Activated CD8-positive, alpha-beta T cell treated with anti-CD3 and anti-CD28 coated beads for 36 hours (primary cell): ENCODE results near the gene FBXL20. TPM values are rescaled to one million over a fixed set of nuclear protein-coding genes. Genes with fewer than 3 reads are reported as not detected.
A peak's percentile ranks its signal among the peaks of the same experiment; 100 is the strongest.

ENCODE experiments used
- ATAC-seq: fragments of 200-7000 bp; cut with Tn5 transposase; one replicate; pipeline ENCODE4 v1.10.0; 2021; ENCODE audit warnings: mild to moderate bottlenecking, moderate library complexity
- CTCF ChIA-PET: fragments of 350-600 bp; sonication (Branson Sonifier 250); formaldehyde crosslinking; loops from one replicate; lab custom pipeline; 2021; ENCODE audit warnings: antibody characterized with exemption; lab: Charles Lee
- POLR2A ChIA-PET: fragments of 350-600 bp; sonication (Branson Sonifier 250); formaldehyde crosslinking; loops from one replicate; lab custom pipeline; 2021; ENCODE audit warnings: antibody characterized with exemption; lab: Charles Lee
- DNase-seq: peaks from one replicate; pipeline ENCODE4 v3.0.0-alpha.2; 2020
- H3K27ac Mint-ChIP-seq: one replicate; pipeline ENCODE4 v1.8.0; 2021; ENCODE audit warnings: mild to moderate bottlenecking, mixed read lengths
- H3K27me3 Mint-ChIP-seq: one replicate; pipeline ENCODE4 v1.8.0; 2021; ENCODE audit warnings: mixed read lengths
- H3K36me3 Mint-ChIP-seq: one replicate; pipeline ENCODE4 v1.8.0; 2021; ENCODE audit warnings: low read depth, mixed read lengths
- H3K4me1 Mint-ChIP-seq: one replicate; pipeline ENCODE4 v1.8.0; 2021; ENCODE audit warnings: low read depth, mixed read lengths
- H3K4me3 Mint-ChIP-seq: one replicate; pipeline ENCODE4 v1.8.0; 2021; ENCODE audit warnings: mild to moderate bottlenecking, moderate library complexity, mixed read lengths
- H3K9me3 Mint-ChIP-seq: one replicate; pipeline ENCODE4 v1.8.0; 2021; ENCODE audit warnings: mixed read lengths
- intact Hi-C: fragments of 100-400 bp; cut with micrococcal nuclease; formaldehyde crosslinking; loops from one replicate; pipeline ENCODE4 v1.10.0; 2022
- total RNA-seq, 2 experiments: library from RNA; stranded (reverse); gene quantifications; one replicate each; pipeline ENCODE4 v1.2.3, GENCODE V29; 2021
- TF ChIP-seq, protein P1 (sequence below): fragments of 200-600 bp; IDR thresholded peaks from one replicate; pipeline ENCODE4 v1.8.0; 2022; ENCODE audit warnings: antibody characterized with exemption, mild to moderate bottlenecking

FBXL20 gene
- total RNA-seq, 2 experiments from 2014 or later, result 17.7 to 19.1 TPM

DNA sequence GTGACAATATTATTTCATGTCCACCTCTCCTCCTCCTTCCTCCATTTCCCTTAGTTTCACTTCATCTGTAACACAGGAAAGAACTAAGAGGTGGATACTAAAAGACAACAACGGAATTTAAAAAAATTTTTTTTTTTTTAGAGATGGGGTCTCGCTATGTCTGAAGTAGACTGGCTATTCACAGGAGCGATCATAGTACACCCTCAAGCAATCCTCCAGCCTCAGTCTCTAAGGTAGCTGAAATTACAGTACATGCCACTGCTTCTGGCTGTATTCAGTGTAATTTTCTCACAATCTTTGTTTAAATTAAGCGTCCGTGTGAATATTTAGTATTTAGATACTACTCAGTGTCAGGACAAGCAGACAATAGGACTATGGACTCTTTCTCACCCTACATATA is 35.6 kb downstream of the FBXL20 start:
- Mint-ChIP-seq H3K27ac (no peak overlapping the region), H3K4me1 (peaks cover 9% of the 10 kb centered on the region), H3K27me3 (no peaks in the 10 kb centered on the region), H3K9me3 (no peaks in the 10 kb centered on the region), H3K36me3 (no peaks in the 10 kb centered on the region), H3K4me3 (no peak overlapping the region)
- TF ChIP-seq, protein P1, sequence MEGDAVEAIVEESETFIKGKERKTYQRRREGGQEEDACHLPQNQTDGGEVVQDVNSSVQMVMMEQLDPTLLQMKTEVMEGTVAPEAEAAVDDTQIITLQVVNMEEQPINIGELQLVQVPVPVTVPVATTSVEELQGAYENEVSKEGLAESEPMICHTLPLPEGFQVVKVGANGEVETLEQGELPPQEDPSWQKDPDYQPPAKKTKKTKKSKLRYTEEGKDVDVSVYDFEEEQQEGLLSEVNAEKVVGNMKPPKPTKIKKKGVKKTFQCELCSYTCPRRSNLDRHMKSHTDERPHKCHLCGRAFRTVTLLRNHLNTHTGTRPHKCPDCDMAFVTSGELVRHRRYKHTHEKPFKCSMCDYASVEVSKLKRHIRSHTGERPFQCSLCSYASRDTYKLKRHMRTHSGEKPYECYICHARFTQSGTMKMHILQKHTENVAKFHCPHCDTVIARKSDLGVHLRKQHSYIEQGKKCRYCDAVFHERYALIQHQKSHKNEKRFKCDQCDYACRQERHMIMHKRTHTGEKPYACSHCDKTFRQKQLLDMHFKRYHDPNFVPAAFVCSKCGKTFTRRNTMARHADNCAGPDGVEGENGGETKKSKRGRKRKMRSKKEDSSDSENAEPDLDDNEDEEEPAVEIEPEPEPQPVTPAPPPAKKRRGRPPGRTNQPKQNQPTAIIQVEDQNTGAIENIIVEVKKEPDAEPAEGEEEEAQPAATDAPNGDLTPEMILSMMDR, result no peak
- ChIA-PET POLR2A (interaction anchor here (1.3 kb wide), 1 partner anchor 35 kb away, joined by 3 read pairs; the partner anchor contains the start of gene FBXL20), CTCF (no interaction called here)
- intact Hi-C loops, result no loop called here
- no peak for ATAC-seq
- DNase-seq, result no peak

DNA sequence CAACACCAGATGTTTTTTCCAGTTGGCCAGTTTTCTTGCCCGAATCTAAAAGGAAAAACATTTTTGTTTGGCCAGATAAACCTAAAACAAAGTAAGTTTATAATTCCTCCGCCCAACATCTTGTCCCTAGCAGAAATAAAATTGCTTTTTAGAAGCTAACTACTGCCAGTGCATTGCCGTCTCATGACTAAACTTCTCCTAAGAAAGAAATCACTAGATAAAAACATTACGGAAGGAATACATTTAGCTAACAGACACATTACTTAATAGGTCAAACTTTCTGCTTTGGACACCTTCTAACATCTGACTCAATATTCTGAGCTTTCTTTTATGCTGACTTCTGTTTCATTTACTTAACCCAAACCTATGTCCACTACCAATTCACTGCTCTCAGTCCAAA is 36.2 kb downstream of the FBXL20 start:
- Mint-ChIP-seq H3K4me3 (no peak overlapping the region), H3K36me3 (no peaks in the 10 kb centered on the region), H3K9me3 (no peaks in the 10 kb centered on the region), H3K4me1 (peaks cover 15% of the 10 kb centered on the region), H3K27me3 (no peaks in the 10 kb centered on the region), H3K27ac (no peak overlapping the region)
- CTCF ChIA-PET, result no interaction called here
- intact Hi-C loops, result no loop called here
- POLR2A ChIA-PET, result interaction anchor here (1.3 kb wide), 1 partner anchor 36 kb away, joined by 3 read pairs; the partner anchor contains the start of gene FBXL20
- TF ChIP-seq, protein P1, result no peak
- DNase-seq, result no peak
- ATAC-seq, result no peak

DNA sequence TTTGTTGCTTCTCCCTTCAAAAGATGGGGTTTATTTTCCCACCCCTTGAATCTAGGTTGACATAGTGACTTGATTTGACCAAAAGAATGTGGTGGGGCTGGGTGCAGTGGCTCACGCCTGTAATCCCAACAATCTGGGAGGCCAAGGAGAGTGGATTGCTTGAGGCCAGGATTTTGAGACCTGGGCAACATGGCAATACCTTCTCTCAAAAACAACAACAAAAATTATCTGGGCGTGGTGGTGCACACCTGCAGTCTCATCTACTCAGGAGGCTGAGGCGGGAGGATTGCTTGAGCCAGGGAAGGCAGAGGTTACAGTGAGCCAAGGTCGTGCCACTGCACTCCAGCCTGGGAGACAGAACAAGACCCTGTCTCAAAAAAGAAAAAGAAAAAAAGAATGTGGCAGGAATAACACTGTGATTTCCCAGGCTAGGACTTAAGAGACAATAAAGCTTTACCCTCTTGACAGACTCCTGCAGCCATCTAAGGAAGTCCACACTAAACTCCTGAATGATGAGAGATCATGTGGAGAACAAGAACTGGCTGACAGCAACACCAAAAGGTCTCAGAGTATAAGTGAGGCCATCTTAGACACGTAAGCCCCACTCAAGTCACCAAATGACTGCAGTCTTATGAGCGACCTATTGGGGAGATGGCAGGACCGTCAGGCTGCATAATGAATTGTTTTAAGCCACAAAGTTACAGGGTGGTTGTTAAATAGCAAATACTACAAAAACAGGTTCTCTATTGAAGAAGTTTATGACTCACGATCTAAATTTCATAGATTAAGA is 37.0 kb downstream of the FBXL20 start:
- TF ChIP-seq, protein P1, result no peak
- intact Hi-C loops, result no loop called here
- Mint-ChIP-seq H3K9me3 (no peaks in the 10 kb centered on the region), H3K27ac (no peak overlapping the region), H3K4me1 (peaks cover 19% of the 10 kb centered on the region), H3K36me3 (no peaks in the 10 kb centered on the region), H3K4me3 (no peak overlapping the region), H3K27me3 (no peaks in the 10 kb centered on the region)
- POLR2A ChIA-PET, result interaction anchor here (1.3 kb wide), 1 partner anchor 37 kb away, joined by 3 read pairs; the partner anchor contains the start of gene FBXL20
- ATAC-seq (no peak), DNase-seq (no peak)
- CTCF ChIA-PET, result interaction anchor here (1.3 kb wide), 1 partner anchor 19 kb away, joined by 3 read pairs; no protein-coding TSS in a partner anchor

DNA sequence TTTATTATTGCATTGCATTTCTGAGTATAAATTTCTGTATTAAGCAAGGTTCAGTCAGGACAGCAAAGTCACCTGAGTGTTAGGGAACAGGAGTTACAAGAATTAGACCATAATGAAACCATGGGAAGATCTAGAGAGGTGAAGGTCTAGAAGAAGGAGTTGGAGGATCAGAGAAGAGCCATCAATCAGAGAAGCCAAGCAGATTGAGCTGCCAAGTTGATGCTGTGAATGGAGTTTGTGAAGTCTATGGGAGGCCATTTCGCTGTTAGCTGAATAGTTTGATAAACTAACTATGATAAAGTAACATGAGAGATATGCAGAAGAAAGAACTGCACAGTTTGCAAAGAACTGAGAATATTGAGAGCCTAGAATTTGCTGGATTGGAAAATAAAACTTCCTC is 40.4 kb downstream of the FBXL20 start:
- Mint-ChIP-seq H3K4me3 (no peak overlapping the region), H3K27me3 (no peaks in the 10 kb centered on the region), H3K27ac (peak overlapping the region; percentile 12), H3K9me3 (no peaks in the 10 kb centered on the region), H3K4me1 (peaks cover 15% of the 10 kb centered on the region), H3K36me3 (no peaks in the 10 kb centered on the region)
- ChIA-PET CTCF (no interaction called here), POLR2A (no interaction called here)
- no peak for ATAC-seq
- intact Hi-C loops, result no loop called here
- DNase-seq, result no peak
- TF ChIP-seq, protein P1, result no peak

DNA sequence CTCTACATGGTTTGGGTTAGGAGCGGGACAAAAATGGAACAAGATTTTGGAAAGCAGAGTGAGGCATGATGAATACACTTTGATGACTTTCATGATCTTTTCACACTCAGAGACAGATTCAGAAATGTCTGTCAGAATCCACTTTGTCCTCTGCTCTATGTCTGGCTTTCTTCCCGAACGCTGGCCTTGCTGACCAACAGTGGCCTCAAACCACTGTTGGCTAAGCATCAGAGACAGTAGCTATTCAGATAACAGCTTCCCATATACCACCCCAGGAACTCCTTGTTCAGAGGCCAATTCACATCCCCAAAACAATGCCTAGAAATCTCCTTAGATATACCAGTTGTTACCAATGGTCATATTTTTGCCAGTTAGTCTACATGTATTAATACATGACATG is 40.9 kb downstream of the FBXL20 start:
- H3K4me1 Mint-ChIP-seq, result peaks cover 14% of the 10 kb centered on the region
- H3K4me3 Mint-ChIP-seq, result no peak overlapping the region
- no peaks in the 10 kb centered on the region for H3K9me3 Mint-ChIP-seq
- ChIA-PET CTCF (no interaction called here), POLR2A (no interaction called here)
- H3K27me3 Mint-ChIP-seq, result no peaks in the 10 kb centered on the region
- intact Hi-C loops, result no loop called here
- TF ChIP-seq, protein P1, result no peak
- DNase-seq (no peak), ATAC-seq (no peak)
- H3K27ac Mint-ChIP-seq, result no peak overlapping the region
- no peaks in the 10 kb centered on the region for H3K36me3 Mint-ChIP-seq
